Skeletal muscle tissue (tissue), 4 donors: ENCODE data around the gene ENO1. TPM values are rescaled to one million over a fixed set of nuclear protein-coding genes. Genes with fewer than 3 reads are reported as not detected.
A peak's percentile ranks its signal among the peaks of the same experiment; 100 is the strongest.

ENCODE experiments used
- H3K27ac ChIP-seq: one replicate; pipeline ENCODE4 v1.7.0; 2013; ENCODE audit warnings: mild to moderate bottlenecking, low read depth, low read length, inconsistent platforms
- H3K27me3 ChIP-seq, 3 donors: one replicate each; pipeline ENCODE4 v1.7.0; 2013; ENCODE audit warnings: low read length in 3 of 3; ENCODE audit not compliant: control insufficient read depth in 3 of 3, insufficient read depth in 3 of 3
- H3K36me3 ChIP-seq, 3 donors: one replicate each; pipeline ENCODE4 v1.7.0; 2013; ENCODE audit warnings: low read length in 3 of 3; ENCODE audit not compliant: control insufficient read depth in 3 of 3, insufficient read depth in 3 of 3
- H3K4me1 ChIP-seq, 3 donors: one replicate each; pipeline ENCODE4 v1.7.0; 2013; ENCODE audit warnings: low read length in 3 of 3, mild to moderate bottlenecking in 3 of 3; ENCODE audit not compliant: control insufficient read depth in 3 of 3, insufficient read depth in 3 of 3
- H3K4me3 ChIP-seq, 3 donors: one replicate each; pipeline ENCODE4 v1.7.0; 2013; ENCODE audit warnings: low read length in 3 of 3
- H3K9ac ChIP-seq, 3 donors: one replicate each; pipeline ENCODE4 v1.7.0; 2013; ENCODE audit warnings: low read length in 3 of 3, mild to moderate bottlenecking in 3 of 3, moderate library complexity in 2 of 3, low read depth in 1 of 3
- H3K9me3 ChIP-seq, 3 donors: one replicate each; pipeline ENCODE4 v1.7.0; 2013; ENCODE audit warnings: low read length in 3 of 3; ENCODE audit not compliant: control insufficient read depth in 3 of 3
- total RNA-seq: library from RNA; depleted of rRNA; stranded (reverse); fragments of >200 nt; gene quantifications from one replicate; pipeline ENCODE4 v1.2.3, GENCODE V29; 2014
- donor health status: Osteomylitis.

ENO1 gene
- total RNA-seq, 1 donor from 2014 or later: 320 TPM

- Histone ChIP-seq H3K4me3 (no peak overlapping the region), H3K27ac (no peak overlapping the region), H3K4me1 (peaks cover 28 to 35% (median 33%) of the 10 kb centered on the region in 3 donors), H3K9ac (no peak overlapping the region), H3K36me3 (peaks cover 72 to 87% (median 76%) of the 10 kb centered on the region in 3 donors), H3K27me3 (no peaks in the 10 kb centered on the region), H3K9me3 (no peaks in the 10 kb centered on the region)
These were observed 15.3 kb downstream of the ENO1 start for GRCh38 chr1:8863138-8863537.

GRCh38 chr1:8862528-8862927 is 16.0 kb downstream of the ENO1 start:
- H3K4me1 ChIP-seq: peaks cover 29 to 40% (median 37%) of the 10 kb centered on the region in 3 donors
- no peak overlapping the region for H3K27ac ChIP-seq
- H3K9me3 ChIP-seq: no peaks in the 10 kb centered on the region
- H3K27me3 ChIP-seq: no peaks in the 10 kb centered on the region
- no peak overlapping the region for H3K4me3 ChIP-seq
- peaks cover 67 to 84% (median 74%) of the 10 kb centered on the region in 3 donors for H3K36me3 ChIP-seq
- no peak overlapping the region for H3K9ac ChIP-seq

DNA sequence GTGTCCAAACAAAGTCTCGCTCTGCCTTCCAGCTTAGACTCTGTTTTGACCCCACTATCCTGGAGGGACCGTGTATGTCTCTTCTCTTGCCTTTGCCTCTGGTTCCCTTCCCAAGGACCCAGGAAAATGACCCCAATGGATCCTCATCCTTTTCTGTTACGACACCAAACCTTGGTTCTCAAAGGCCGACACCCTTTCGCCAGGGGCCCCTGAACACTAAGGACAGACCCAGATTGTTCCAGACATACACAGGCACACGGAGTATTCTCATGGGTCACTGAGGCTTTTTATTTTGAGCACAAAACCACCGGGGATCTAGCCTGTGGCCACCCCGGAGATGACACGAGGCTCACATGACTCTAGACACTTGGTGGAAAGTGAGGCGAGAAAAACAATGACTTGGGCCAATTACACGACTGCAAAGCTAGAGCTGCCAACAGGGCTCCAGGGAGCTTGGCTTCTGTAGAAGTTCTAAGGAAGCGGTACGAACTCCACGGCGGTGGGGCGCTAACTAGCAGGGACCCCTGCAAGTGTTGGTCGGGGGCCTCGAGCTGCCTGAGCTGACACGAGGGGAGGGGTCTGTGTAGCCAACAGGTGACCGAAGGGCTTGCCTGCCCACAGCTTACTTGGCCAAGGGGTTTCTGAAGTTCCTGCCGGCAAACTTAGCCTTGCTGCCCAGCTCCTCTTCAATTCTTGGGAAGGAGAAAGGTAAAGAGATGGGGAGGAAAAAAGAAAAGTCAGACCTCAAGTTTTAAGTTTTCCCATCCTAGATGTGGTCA is 17.6 kb downstream of the ENO1 start:
- no peaks in the 10 kb centered on the region for H3K9me3 ChIP-seq
- H3K36me3 ChIP-seq: peaks cover 58 to 77% (median 66%) of the 10 kb centered on the region in 3 donors
- no peak overlapping the region for H3K4me3 ChIP-seq
- H3K9ac ChIP-seq: no peak overlapping the region
- H3K27ac ChIP-seq: no peak overlapping the region
- H3K27me3 ChIP-seq: no peaks in the 10 kb centered on the region
- peaks cover 25 to 35% (median 32%) of the 10 kb centered on the region in 3 donors for H3K4me1 ChIP-seq

GRCh38 chr1:8858888-8859706 is 19.4 kb downstream of the ENO1 start:
- peaks cover 40 to 61% (median 48%) of the 10 kb centered on the region in 3 donors for H3K36me3 ChIP-seq
- no peaks in the 10 kb centered on the region for H3K27me3 ChIP-seq
- H3K9me3 ChIP-seq: no peaks in the 10 kb centered on the region
- peak overlapping the region; percentile 36 for H3K27ac ChIP-seq
- no peak overlapping the region for H3K4me3 ChIP-seq
- peaks cover 12 to 20% (median 20%) of the 10 kb centered on the region in 3 donors for H3K4me1 ChIP-seq
- peak overlapping the region in 2 of 3 donors; percentile 38 to 54 for H3K9ac ChIP-seq

GRCh38 chr1:8858112-8858668 is 20.3 kb downstream of the ENO1 start:
- no peaks in the 10 kb centered on the region for H3K27me3 ChIP-seq
- H3K9ac ChIP-seq: no peak overlapping the region
- H3K4me3 ChIP-seq: no peak overlapping the region
- H3K36me3 ChIP-seq: peaks cover 31 to 51% (median 39%) of the 10 kb centered on the region in 3 donors
- no peaks in the 10 kb centered on the region for H3K9me3 ChIP-seq
- H3K27ac ChIP-seq: peak overlapping the region; percentile 56
- peaks cover 12 to 20% (median 20%) of the 10 kb centered on the region in 3 donors for H3K4me1 ChIP-seq

GRCh38 chr1:8856689-8857412 is 21.6 kb downstream of the ENO1 start:
- H3K4me3 ChIP-seq: no peak overlapping the region
- peaks cover 19 to 39% (median 27%) of the 10 kb centered on the region in 3 donors for H3K36me3 ChIP-seq
- H3K9me3 ChIP-seq: no peaks in the 10 kb centered on the region
- H3K9ac ChIP-seq: no peak overlapping the region
- peak overlapping the region; percentile 56 for H3K27ac ChIP-seq
- H3K27me3 ChIP-seq: no peaks in the 10 kb centered on the region
- peaks cover 12 to 20% (median 20%) of the 10 kb centered on the region in 3 donors for H3K4me1 ChIP-seq

- Histone ChIP-seq H3K27ac (no peak overlapping the region), H3K4me1 (peaks cover 10 to 16% (median 15%) of the 10 kb centered on the region in 3 donors), H3K9me3 (no peaks in the 10 kb centered on the region), H3K4me3 (no peak overlapping the region), H3K27me3 (no peaks in the 10 kb centered on the region), H3K9ac (no peak overlapping the region), H3K36me3 (peaks cover 3 to 19% (median 10%) of the 10 kb centered on the region in 3 donors)
These were observed 24.2 kb downstream of the ENO1 start for GRCh38 chr1:8854240-8854639.

DNA sequence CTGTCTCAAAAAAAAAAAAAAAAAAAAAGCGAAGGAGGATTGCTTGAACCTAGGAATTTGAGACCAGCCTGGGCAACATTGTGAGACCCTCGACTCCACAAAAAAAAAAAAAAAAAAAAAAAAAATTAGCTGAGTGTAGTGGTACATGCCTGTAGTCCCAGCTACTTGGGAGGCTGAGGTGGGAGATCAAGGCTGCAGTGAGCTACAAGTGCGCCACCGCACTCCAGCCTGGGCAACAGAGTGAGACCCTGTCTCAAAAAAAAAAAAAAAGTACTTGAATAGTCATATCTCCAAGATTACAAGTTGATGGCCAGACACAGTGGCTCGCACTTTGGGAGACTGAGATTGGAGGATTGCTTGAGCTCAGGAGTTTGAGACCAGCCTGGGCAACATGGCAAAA is 27.4 kb downstream of the ENO1 start:
- Histone ChIP-seq H3K27me3 (no peaks in the 10 kb centered on the region), H3K9ac (no peak overlapping the region), H3K4me3 (no peak overlapping the region), H3K9me3 (no peaks in the 10 kb centered on the region), H3K36me3 (no peaks in the 10 kb centered on the region), H3K27ac (no peak overlapping the region), H3K4me1 (peaks cover 12 to 17% (median 14%) of the 10 kb centered on the region in 3 donors)

DNA sequence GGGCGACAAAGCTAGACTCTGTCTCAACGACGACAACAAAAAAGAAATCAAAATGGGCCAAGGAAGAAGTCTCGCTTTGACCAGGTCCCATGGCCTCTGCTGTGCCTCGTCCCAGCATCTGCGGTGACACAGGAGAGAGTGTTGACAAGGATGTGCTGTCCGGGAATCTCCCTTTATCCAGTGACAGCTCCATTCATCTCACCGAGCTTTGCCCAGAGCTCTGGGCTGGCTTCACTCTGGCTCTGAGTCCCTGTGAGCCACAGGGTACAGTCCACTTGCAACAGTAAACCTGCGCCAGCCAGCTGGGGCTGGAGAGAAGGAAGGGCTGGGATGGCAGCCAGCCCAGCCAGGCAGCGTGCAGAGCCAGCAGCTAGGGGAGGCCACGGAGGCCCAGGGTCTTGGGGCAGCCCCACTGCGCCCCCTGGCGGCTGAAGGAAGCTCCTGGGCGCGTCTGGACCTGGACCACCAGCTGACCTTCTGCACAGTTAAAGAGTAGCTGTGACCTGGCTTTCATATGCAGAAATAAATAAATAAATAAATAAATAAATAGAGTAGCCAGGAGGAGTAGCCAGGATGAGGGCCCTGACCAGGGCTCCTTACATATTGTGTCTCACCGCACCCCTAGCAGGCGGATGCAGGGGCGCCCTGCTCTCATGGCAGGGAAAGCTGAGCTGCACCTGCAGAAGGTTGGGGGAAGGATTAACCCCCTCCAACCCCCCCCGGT is 29.7 kb downstream of the ENO1 start:
- Histone ChIP-seq H3K27me3 (no peaks in the 10 kb centered on the region), H3K9me3 (no peaks in the 10 kb centered on the region), H3K36me3 (no peaks in the 10 kb centered on the region), H3K4me1 (peaks cover 24 to 28% (median 26%) of the 10 kb centered on the region in 3 donors), H3K4me3 (peak overlapping the region; percentile 4 to 35 (median 29)), H3K27ac (peak overlapping the region; percentile 67), H3K9ac (no peak overlapping the region)
